ENCODE results near the gene SLC12A7. TPM values are rescaled to one million over a fixed set of nuclear protein-coding genes. Genes with fewer than 3 reads are reported as not detected.

SLC12A7 gene
- total RNA-seq, 2 donors from 2014 or later: 28.5 to 42.3 TPM

- TF ChIP-seq CTCF (IDR thresholded peaks at IDR 0.05): no peak
- no peaks in the 10 kb centered on the region for H3K36me3 ChIP-seq
- H3K4me1 ChIP-seq: peaks cover 0 to 19% of the 10 kb centered on the region in 2 donors
- no peak overlapping the region for H3K4me3 ChIP-seq
- no peak overlapping the region for H3K27ac ChIP-seq
- H3K9me3 ChIP-seq: peaks cover 0 to 5% of the 10 kb centered on the region in 2 donors
- DNase-seq (ENCODE audit: low spot score): no peak
- peaks cover 0 to 16% of the 10 kb centered on the region in 2 donors for H3K27me3 ChIP-seq
Measured at GRCh38 chr5:1156754-1157460, 45.0 kb upstream of the SLC12A7 start.

GRCh38 chr5:1156033-1156753, 44.3 kb upstream of the SLC12A7 start:
- DNase-seq (ENCODE audit: low spot score): no peak
- peaks cover 0 to 13% of the 10 kb centered on the region in 2 donors for H3K4me1 ChIP-seq
- no peak overlapping the region for H3K27ac ChIP-seq
- peaks cover 0 to 5% of the 10 kb centered on the region in 2 donors for H3K9me3 ChIP-seq
- TF ChIP-seq CTCF (IDR thresholded peaks at IDR 0.05): no peak
- peaks cover 0 to 16% of the 10 kb centered on the region in 2 donors for H3K27me3 ChIP-seq
- peak overlapping the region in 1 of 2 donors; percentile 43 for H3K4me3 ChIP-seq
- H3K36me3 ChIP-seq: no peaks in the 10 kb centered on the region

GRCh38 chr5:1155191-1156032, 43.5 kb upstream of the SLC12A7 start:
- Histone ChIP-seq H3K4me3 (peak overlapping the region in 1 of 2 donors; percentile 43), H3K36me3 (no peaks in the 10 kb centered on the region), H3K27me3 (peaks cover 0 to 16% of the 10 kb centered on the region in 2 donors), H3K9me3 (peaks cover 0 to 5% of the 10 kb centered on the region in 2 donors), H3K27ac (no peak overlapping the region), H3K4me1 (peaks cover 0 to 12% of the 10 kb centered on the region in 2 donors)
- no peak for DNase-seq (ENCODE audit: low spot score)
- TF ChIP-seq CTCF (IDR thresholded peaks at IDR 0.05): no peak

GRCh38 chr5:1153428-1153827, 41.6 kb upstream of the SLC12A7 start:
- H3K27ac ChIP-seq: no peak overlapping the region
- peaks cover 0 to 5% of the 10 kb centered on the region in 2 donors for H3K9me3 ChIP-seq
- H3K27me3 ChIP-seq: peaks cover 0 to 16% of the 10 kb centered on the region in 2 donors
- DNase-seq (ENCODE audit: low spot score): no peak
- no peak for TF ChIP-seq CTCF (IDR thresholded peaks at IDR 0.05)
- H3K36me3 ChIP-seq: no peaks in the 10 kb centered on the region
- peaks cover 0 to 12% of the 10 kb centered on the region in 2 donors for H3K4me1 ChIP-seq
- no peak overlapping the region for H3K4me3 ChIP-seq

GRCh38 chr5:1152771-1153282, 41.0 kb upstream of the SLC12A7 start:
- Histone ChIP-seq H3K27ac (no peak overlapping the region), H3K4me3 (no peak overlapping the region), H3K27me3 (peaks cover 0 to 16% of the 10 kb centered on the region in 2 donors), H3K9me3 (peaks cover 0 to 5% of the 10 kb centered on the region in 2 donors), H3K4me1 (peaks cover 0 to 12% of the 10 kb centered on the region in 2 donors), H3K36me3 (no peaks in the 10 kb centered on the region)
- no peak for TF ChIP-seq CTCF (IDR thresholded peaks at IDR 0.05)
- no peak for DNase-seq (ENCODE audit: low spot score)
